Measurements from ENCODE around the gene EFHC1.

The EFHC1 gene

DNA sequence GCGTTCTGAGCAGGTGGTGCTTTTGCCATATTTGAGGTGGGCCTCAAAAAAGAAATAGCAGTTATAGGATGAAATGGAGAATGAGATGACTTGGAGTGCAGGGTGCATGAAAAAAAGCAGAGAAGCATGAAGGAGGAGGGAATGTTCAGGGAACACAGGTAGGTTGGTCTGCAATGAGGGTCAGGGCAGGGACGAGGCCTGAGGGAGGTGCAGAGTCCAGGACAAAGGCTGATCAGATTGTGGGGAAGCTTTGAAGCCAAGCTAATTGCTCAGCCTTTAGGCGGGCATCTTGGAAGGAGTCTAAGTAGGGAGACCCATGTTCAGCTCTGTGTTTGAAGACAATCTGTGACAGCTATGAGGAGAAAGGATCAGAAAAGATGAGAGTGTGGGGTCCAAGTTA, 144.7 kb downstream of the EFHC1 start:
- H3K4me2 ChIP-seq (ENCODE audit: low read length) = no peak overlapping the region
- H3K9me2 ChIP-seq (replicated peaks; ENCODE audit: control insufficient read depth, low read length) = no peaks in the 10 kb centered on the region
- no peak overlapping the region for H3K27ac ChIP-seq (ENCODE audit: low read depth, low read length)
- H3K4me1 ChIP-seq (ENCODE audit: control insufficient read depth, low read length) = peaks cover 5% of the 10 kb centered on the region; the same call in 1 of the 2 replicates
- no peaks in the 10 kb centered on the region for H3K36me3 ChIP-seq (ENCODE audit: control insufficient read depth, low read length)
- no peaks in the 10 kb centered on the region for H4K20me1 ChIP-seq (ENCODE audit: control insufficient read depth, insufficient read depth, low read depth, low read length)
- no peak overlapping the region for H3K4me3 ChIP-seq (ENCODE audit: low read length)
- H3K27me3 ChIP-seq (ENCODE audit: control insufficient read depth, low read length) = no peaks in the 10 kb centered on the region
- no peak for TF ChIP-seq EZH2phosphoT487 (IDR thresholded peaks at IDR 0.05; ENCODE audit: borderline replicate concordance, low read length)
- TF ChIP-seq, protein P1, sequence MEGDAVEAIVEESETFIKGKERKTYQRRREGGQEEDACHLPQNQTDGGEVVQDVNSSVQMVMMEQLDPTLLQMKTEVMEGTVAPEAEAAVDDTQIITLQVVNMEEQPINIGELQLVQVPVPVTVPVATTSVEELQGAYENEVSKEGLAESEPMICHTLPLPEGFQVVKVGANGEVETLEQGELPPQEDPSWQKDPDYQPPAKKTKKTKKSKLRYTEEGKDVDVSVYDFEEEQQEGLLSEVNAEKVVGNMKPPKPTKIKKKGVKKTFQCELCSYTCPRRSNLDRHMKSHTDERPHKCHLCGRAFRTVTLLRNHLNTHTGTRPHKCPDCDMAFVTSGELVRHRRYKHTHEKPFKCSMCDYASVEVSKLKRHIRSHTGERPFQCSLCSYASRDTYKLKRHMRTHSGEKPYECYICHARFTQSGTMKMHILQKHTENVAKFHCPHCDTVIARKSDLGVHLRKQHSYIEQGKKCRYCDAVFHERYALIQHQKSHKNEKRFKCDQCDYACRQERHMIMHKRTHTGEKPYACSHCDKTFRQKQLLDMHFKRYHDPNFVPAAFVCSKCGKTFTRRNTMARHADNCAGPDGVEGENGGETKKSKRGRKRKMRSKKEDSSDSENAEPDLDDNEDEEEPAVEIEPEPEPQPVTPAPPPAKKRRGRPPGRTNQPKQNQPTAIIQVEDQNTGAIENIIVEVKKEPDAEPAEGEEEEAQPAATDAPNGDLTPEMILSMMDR (IDR thresholded peaks at IDR 0.05; ENCODE audit: low read depth, low read length, poor library complexity, severe bottlenecking) = no peak
- no peaks in the 10 kb centered on the region for H3K79me2 ChIP-seq (ENCODE audit: control insufficient read depth, low read length)
- no peaks in the 10 kb centered on the region for H3K9me3 ChIP-seq (ENCODE audit: control insufficient read depth, insufficient read depth, low read length)
- no peaks in the 10 kb centered on the region for H3F3A ChIP-seq (ENCODE audit: control insufficient read depth, insufficient read depth)

DNA sequence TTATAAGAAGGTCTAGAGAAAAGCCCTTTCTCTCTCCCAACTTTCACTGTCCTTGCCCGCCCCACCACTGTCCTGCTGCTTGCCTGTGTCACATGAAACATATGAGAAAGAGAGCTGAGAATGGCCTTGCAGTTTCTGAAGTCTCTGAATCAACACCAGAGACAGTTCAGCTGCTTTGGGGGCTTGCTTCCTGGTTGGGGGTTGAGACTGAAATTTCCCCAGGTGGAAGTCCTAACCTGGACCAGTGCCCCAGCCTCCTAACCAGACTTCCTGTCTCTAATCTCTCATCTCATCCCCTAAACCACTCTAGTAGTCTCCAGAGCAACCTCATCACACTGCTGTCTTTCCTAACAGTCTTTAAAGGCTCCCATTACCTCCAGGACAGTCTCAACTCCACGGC, 146.1 kb downstream of the EFHC1 start:
- no peaks in the 10 kb centered on the region for H3F3A ChIP-seq (ENCODE audit: control insufficient read depth, insufficient read depth)
- no peak for TF ChIP-seq EZH2phosphoT487 (IDR thresholded peaks at IDR 0.05; ENCODE audit: borderline replicate concordance, low read length)
- TF ChIP-seq, protein P1 (IDR thresholded peaks at IDR 0.05; ENCODE audit: low read depth, low read length, poor library complexity, severe bottlenecking) = no peak
- H3K79me2 ChIP-seq (ENCODE audit: control insufficient read depth, low read length) = no peaks in the 10 kb centered on the region
- no peak overlapping the region for H3K27ac ChIP-seq (ENCODE audit: low read depth, low read length)
- H4K20me1 ChIP-seq (ENCODE audit: control insufficient read depth, insufficient read depth, low read depth, low read length) = no peaks in the 10 kb centered on the region
- H3K9me3 ChIP-seq (ENCODE audit: control insufficient read depth, insufficient read depth, low read length) = no peaks in the 10 kb centered on the region
- H3K27me3 ChIP-seq (ENCODE audit: control insufficient read depth, low read length) = no peaks in the 10 kb centered on the region
- no peaks in the 10 kb centered on the region for H3K36me3 ChIP-seq (ENCODE audit: control insufficient read depth, low read length)
- H3K4me3 ChIP-seq (ENCODE audit: low read length) = no peak overlapping the region
- H3K4me2 ChIP-seq (ENCODE audit: low read length) = no peak overlapping the region
- H3K9me2 ChIP-seq (replicated peaks; ENCODE audit: control insufficient read depth, low read length) = no peaks in the 10 kb centered on the region
- H3K4me1 ChIP-seq (ENCODE audit: control insufficient read depth, low read length) = peaks cover 5% of the 10 kb centered on the region; the same call in 1 of the 2 replicates

DNA sequence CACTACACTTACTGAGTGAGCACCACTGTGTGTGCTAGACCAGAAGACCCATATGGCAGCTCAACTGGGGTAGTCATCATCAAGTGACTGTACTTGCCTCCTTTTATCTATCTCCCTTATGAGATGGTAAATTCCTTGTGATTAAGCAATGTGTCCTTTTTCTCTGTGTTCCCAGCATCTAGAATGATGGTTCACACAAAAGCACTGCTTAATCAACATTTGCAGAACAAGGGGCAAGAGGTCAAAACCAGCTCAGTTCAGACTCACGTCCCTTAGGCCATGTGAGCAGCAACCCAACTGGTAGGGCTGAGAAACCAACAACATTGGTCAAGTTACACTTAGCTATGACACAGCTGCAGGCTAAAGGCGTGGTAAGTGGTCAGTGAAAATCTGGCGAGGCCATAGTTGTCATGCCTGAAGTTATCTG, 146.7 kb downstream of the EFHC1 start:
- Histone ChIP-seq H3K36me3 (ENCODE audit: control insufficient read depth, low read length) (no peaks in the 10 kb centered on the region), H3K4me2 (ENCODE audit: low read length) (no peak overlapping the region), H3K27ac (ENCODE audit: low read depth, low read length) (no peak overlapping the region), H3K79me2 (ENCODE audit: control insufficient read depth, low read length) (no peaks in the 10 kb centered on the region), H3F3A (ENCODE audit: control insufficient read depth, insufficient read depth) (no peaks in the 10 kb centered on the region), H3K9me3 (ENCODE audit: control insufficient read depth, insufficient read depth, low read length) (no peaks in the 10 kb centered on the region), H3K4me3 (ENCODE audit: low read length) (no peak overlapping the region), H4K20me1 (ENCODE audit: control insufficient read depth, insufficient read depth, low read depth, low read length) (no peaks in the 10 kb centered on the region), H3K27me3 (ENCODE audit: control insufficient read depth, low read length) (no peaks in the 10 kb centered on the region), H3K4me1 (ENCODE audit: control insufficient read depth, low read length) (peaks cover 5% of the 10 kb centered on the region; the same call in 1 of the 2 replicates), H3K9me2 (replicated peaks; ENCODE audit: control insufficient read depth, low read length) (no peaks in the 10 kb centered on the region)
- TF ChIP-seq, protein P1 (IDR thresholded peaks at IDR 0.05; ENCODE audit: low read depth, low read length, poor library complexity, severe bottlenecking) = no peak
- no peak for TF ChIP-seq EZH2phosphoT487 (IDR thresholded peaks at IDR 0.05; ENCODE audit: borderline replicate concordance, low read length)

Data from DOHH2 (cell line).